Calu3 (cell line): ENCODE results near the gene NUDT21. TPM values are rescaled to one million over a fixed set of nuclear protein-coding genes. Genes with fewer than 3 reads are reported as not detected.

Experiments used
- BruUV-seq: library from RNA; stranded (reverse); fragments of 400-500 nt; replicated peaks from 2 replicates; lab custom pipeline; 2021; lab: Mats Ljungman, UMichigan
- CTCF ChIA-PET: fragments of 300-600 bp; sonication (Branson Sonifier 250); formaldehyde crosslinking; loops from one replicate; lab custom pipeline; 2022; ENCODE audit warnings: antibody characterized with exemption; lab: Charles Lee
- DNase-seq: peaks from one replicate; pipeline ENCODE4 v3.0.0; 2022
- H3K27ac Mint-ChIP-seq: one replicate; pipeline ENCODE4 v1.8.0; 2022; ENCODE audit warnings: mixed read lengths; ENCODE audit not compliant: unreplicated experiment
- H3K27me3 Mint-ChIP-seq: one replicate; pipeline ENCODE4 v1.8.0; 2022; ENCODE audit warnings: mixed read lengths; ENCODE audit not compliant: unreplicated experiment
- H3K36me3 Mint-ChIP-seq: one replicate; pipeline ENCODE4 v1.8.0; 2022; ENCODE audit warnings: mild to moderate bottlenecking, moderate library complexity, mixed read lengths; ENCODE audit not compliant: insufficient read depth, unreplicated experiment
- H3K4me1 Mint-ChIP-seq: one replicate; pipeline ENCODE4 v1.8.0; 2022; ENCODE audit warnings: mild to moderate bottlenecking, low read depth, mixed read lengths; ENCODE audit not compliant: unreplicated experiment
- H3K4me3 Mint-ChIP-seq: one replicate; pipeline ENCODE4 v1.8.0; 2022; ENCODE audit warnings: mild to moderate bottlenecking, low read depth, moderate library complexity, mixed read lengths; ENCODE audit not compliant: unreplicated experiment
- H3K9me3 Mint-ChIP-seq: one replicate; pipeline ENCODE4 v1.8.0; 2022; ENCODE audit warnings: low read depth, mixed read lengths; ENCODE audit not compliant: unreplicated experiment
- CTCF ChIP-seq: fragments of 200-600 bp; IDR thresholded peaks from one replicate; pipeline ENCODE4 v1.8.0; 2022; ENCODE audit warnings: antibody characterized with exemption; ENCODE audit not compliant: unreplicated experiment
- intact Hi-C: fragments of 100-400 bp; cut with micrococcal nuclease; formaldehyde crosslinking; loops from one replicate; pipeline ENCODE4 v1.10.0; 2022; ENCODE audit not compliant: unreplicated experiment
- total RNA-seq: library from RNA; stranded (reverse); gene quantifications from 2 replicates; pipeline ENCODE4 v1.2.3, GENCODE V29; 2022

Gene NUDT21
- total RNA-seq, 1 experiment from 2014 or later, result 266 TPM

- H3K36me3 Mint-ChIP-seq, result peaks cover 36% of the 10 kb centered on the region
- no peak overlapping the region for H3K4me3 Mint-ChIP-seq
- DNase-seq, result no peak
- no TSS peak for BruUV-seq
- TF ChIP-seq CTCF, result no peak
- H3K4me1 Mint-ChIP-seq, result no peaks in the 10 kb centered on the region
- H3K27ac Mint-ChIP-seq, result no peak overlapping the region
- H3K27me3 Mint-ChIP-seq, result no peaks in the 10 kb centered on the region
- intact Hi-C loops, result no loop called here
- no peaks in the 10 kb centered on the region for H3K9me3 Mint-ChIP-seq
- CTCF ChIA-PET, result no interaction called here
Measured at GRCh38 chr16:56480776-56481467, 29.8 kb upstream of the NUDT21 start.

GRCh38 chr16:56479469-56479868 is 28.3 kb upstream of the NUDT21 start:
- H3K27me3 Mint-ChIP-seq, result no peaks in the 10 kb centered on the region
- BruUV-seq, result no TSS peak
- peaks cover 37% of the 10 kb centered on the region for H3K36me3 Mint-ChIP-seq
- H3K27ac Mint-ChIP-seq, result no peak overlapping the region
- H3K4me3 Mint-ChIP-seq, result no peak overlapping the region
- H3K4me1 Mint-ChIP-seq, result no peaks in the 10 kb centered on the region
- intact Hi-C loops, result no loop called here
- no peak for DNase-seq
- CTCF ChIA-PET, result interaction anchor here (1.6 kb wide), 1 partner anchor 28 kb away, joined by 3 read pairs; the partner anchor contains the start of genes NUDT21 and OGFOD1
- no peak for TF ChIP-seq CTCF
- no peaks in the 10 kb centered on the region for H3K9me3 Mint-ChIP-seq

GRCh38 chr16:56478281-56479049 is 27.3 kb upstream of the NUDT21 start:
- no TSS peak for BruUV-seq
- no peaks in the 10 kb centered on the region for H3K27me3 Mint-ChIP-seq
- H3K27ac Mint-ChIP-seq, result no peak overlapping the region
- DNase-seq, result no peak
- no peaks in the 10 kb centered on the region for H3K9me3 Mint-ChIP-seq
- intact Hi-C loops, result no loop called here
- H3K4me1 Mint-ChIP-seq, result no peaks in the 10 kb centered on the region
- peaks cover 38% of the 10 kb centered on the region for H3K36me3 Mint-ChIP-seq
- CTCF ChIA-PET, result interaction anchor here (1.6 kb wide), 1 partner anchor 27 kb away, joined by 3 read pairs; the partner anchor contains the start of genes NUDT21 and OGFOD1
- no peak for TF ChIP-seq CTCF
- no peak overlapping the region for H3K4me3 Mint-ChIP-seq

- H3K27me3 Mint-ChIP-seq, result no peaks in the 10 kb centered on the region
- no peak overlapping the region for H3K27ac Mint-ChIP-seq
- intact Hi-C loops, result no loop called here
- TF ChIP-seq CTCF, result no peak
- H3K4me3 Mint-ChIP-seq, result no peak overlapping the region
- H3K9me3 Mint-ChIP-seq, result no peaks in the 10 kb centered on the region
- CTCF ChIA-PET, result no interaction called here
- DNase-seq, result no peak
- H3K4me1 Mint-ChIP-seq, result no peaks in the 10 kb centered on the region
- peaks cover 47% of the 10 kb centered on the region for H3K36me3 Mint-ChIP-seq
- BruUV-seq, result TSS peak; percentile 50
Measured at GRCh38 chr16:56477096-56477878, 26.2 kb upstream of the NUDT21 start.
